Activated effector memory CD4-positive, alpha-beta T cell treated with anti-CD3 and anti-CD28 coated beads, Interleukin-2, amount 50 U/mL, for 16 hours (primary cell): ENCODE results near the gene MYH6.

Source experiments
- DNase-seq: peaks from one replicate; pipeline ENCODE4 v3.0.0-alpha.2; 2020

The MYH6 gene

GRCh38 chr14:23355871-23356435, 52.1 kb downstream of the MYH6 start:
- no peak for DNase-seq

- DNase-seq = no peak
Observed at GRCh38 chr14:23354990-23355389, 53.1 kb downstream of the MYH6 start.

- no peak for DNase-seq
Observed at GRCh38 chr14:23353433-23353780, 54.7 kb downstream of the MYH6 start.

- peak; percentile 75 for DNase-seq
Observed at GRCh38 chr14:23352506-23353432, 55.3 kb downstream of the MYH6 start, which contains the start of gene SLC22A17. Gene SLC22A17, minus strand, starts transcription at chr14:23352887.

- DNase-seq = no peak
Observed at GRCh38 chr14:23351681-23352505, 56.2 kb downstream of the MYH6 start.

GRCh38 chr14:23349156-23349845, 58.8 kb downstream of the MYH6 start:
- no peak for DNase-seq

- DNase-seq = no peak
Observed at GRCh38 chr14:23348297-23348655, 59.8 kb downstream of the MYH6 start.

GRCh38 chr14:23347406-23348296, 60.4 kb downstream of the MYH6 start:
- DNase-seq = no peak

GRCh38 chr14:23346693-23347405, 61.2 kb downstream of the MYH6 start:
- DNase-seq = no peak

- DNase-seq = no peak
Observed at GRCh38 chr14:23345987-23346692, 61.9 kb downstream of the MYH6 start.

GRCh38 chr14:23344481-23344880, 63.6 kb downstream of the MYH6 start:
- DNase-seq = no peak

- DNase-seq = no peak
Observed at GRCh38 chr14:23339506-23340268, 68.4 kb downstream of the MYH6 start.

- no peak for DNase-seq
Observed at GRCh38 chr14:23335623-23336022, 72.5 kb downstream of the MYH6 start.
